Common myeloid progenitor, CD34-positive (primary cell): ENCODE results near the gene CLPTM1.
A peak's percentile ranks its signal among the peaks of the same experiment; 100 is the strongest.

Source experiments
- CTCF ChIA-PET: fragments of 350-600 bp; sonication (Branson Sonifier 250); formaldehyde crosslinking; loops from one replicate; lab custom pipeline; 2021; ENCODE audit warnings: antibody characterized with exemption; lab: Charles Lee
- POLR2A ChIA-PET: fragments of 350-600 bp; sonication (Branson Sonifier 250); formaldehyde crosslinking; loops from one replicate; lab custom pipeline; 2021; ENCODE audit warnings: antibody characterized with exemption; lab: Charles Lee
- DNase-seq, 3 donors: peaks; one replicate each; pipeline versions ENCODE4 v3.0.0 to v3.0.0-alpha.2; 2013
- H3K27ac ChIP-seq, 2 experiments: 1 replicate in 1 of 2; 2 replicates in 1 of 2; pipeline ENCODE4 v1.7.0; 2013; ENCODE audit warnings: inconsistent platforms in 2 of 2, low read length in 2 of 2, mild to moderate bottlenecking in 2 of 2, low read depth in 1 of 2, moderate library complexity in 1 of 2; ENCODE audit not compliant: severe bottlenecking in 2 of 2, insufficient read depth in 1 of 2, poor library complexity in 1 of 2
- H3K27me3 ChIP-seq, 5 experiments: replicated peaks in 2 of 5; 1 replicate in 3 of 5; 2 replicates in 2 of 5; pipeline versions ENCODE4 v1.6.1 to v1.7.0; 2013; ENCODE audit warnings: low read length in 4 of 5, mild to moderate bottlenecking in 2 of 5, moderate library complexity in 2 of 5, inconsistent platforms in 1 of 5; ENCODE audit not compliant: insufficient read depth in 5 of 5, control insufficient read depth in 4 of 5
- H3K36me3 ChIP-seq, 4 experiments: 1 replicate in 2 of 4; 2 replicates in 2 of 4; pipeline versions ENCODE4 v1.6.1 to v1.7.0; 2013; ENCODE audit warnings: low read length in 3 of 4, control low read depth in 1 of 4, mild to moderate bottlenecking in 1 of 4; ENCODE audit not compliant: control insufficient read depth in 4 of 4, insufficient read depth in 4 of 4
- H3K4me1 ChIP-seq, 4 experiments: 1 replicate in 3 of 4; 2 replicates in 1 of 4; pipeline versions ENCODE4 v1.6.1 to v1.7.1; 2013; ENCODE audit warnings: low read length in 3 of 4, mild to moderate bottlenecking in 3 of 4, control low read depth in 1 of 4, inconsistent platforms in 1 of 4, moderate library complexity in 1 of 4; ENCODE audit not compliant: control insufficient read depth in 4 of 4, insufficient read depth in 4 of 4; ENCODE audit errors: control extremely low read depth in 1 of 4
- H3K4me3 ChIP-seq, 7 experiments: 1 replicate in 4 of 7; 2 replicates in 3 of 7; pipeline versions ENCODE4 v1.5.1 to v1.7.0; 2013; ENCODE audit warnings: mild to moderate bottlenecking in 7 of 7, low read length in 6 of 7, moderate library complexity in 6 of 7, inconsistent platforms in 2 of 7, low read depth in 2 of 7, control low read depth in 1 of 7; ENCODE audit not compliant: insufficient read depth in 4 of 7, control insufficient read depth in 1 of 7; ENCODE audit errors: extremely low read depth in 1 of 7
- H3K9me3 ChIP-seq, 5 experiments: 1 replicate in 4 of 5; 2 replicates in 1 of 5; pipeline versions ENCODE4 v1.6.1 to v1.7.1; 2013; ENCODE audit warnings: low read length in 4 of 5, mild to moderate bottlenecking in 2 of 5, inconsistent platforms in 1 of 5, low read depth in 1 of 5, moderate library complexity in 1 of 5; ENCODE audit not compliant: control insufficient read depth in 4 of 5, insufficient read depth in 2 of 5; ENCODE audit errors: control extremely low read depth in 1 of 5
- WGBS: methylation state at CpG from one replicate; pipeline ENCODE4 v1.1.5; 2013; ENCODE audit not compliant: insufficient coverage; 5-methylcytosine and 5-hydroxymethylcytosine counted together

The CLPTM1 gene

GRCh38 chr19:44947041-44947581 lies 8.1 kb upstream of the CLPTM1 start:
- no peak for DNase-seq
- no peak overlapping the region for H3K4me3 ChIP-seq
- CTCF ChIA-PET, result no interaction called here
- no peaks in the 10 kb centered on the region for H3K27me3 ChIP-seq
- H3K9me3 ChIP-seq, result no peaks in the 10 kb centered on the region
- no peak overlapping the region for H3K27ac ChIP-seq
- H3K4me1 ChIP-seq, result peaks cover 0 to 12% (median 6%) of the 10 kb centered on the region in 4 experiments
- peaks cover 0 to 12% (median 0%) of the 10 kb centered on the region in 4 experiments for H3K36me3 ChIP-seq
- POLR2A ChIA-PET, result no interaction called here
- 88% methylated on average over 12 of the region's 13 CpGs for WGBS

- Histone ChIP-seq H3K27ac (no peak overlapping the region), H3K9me3 (no peaks in the 10 kb centered on the region), H3K27me3 (no peaks in the 10 kb centered on the region), H3K36me3 (peaks cover 0 to 12% (median 0%) of the 10 kb centered on the region in 4 experiments), H3K4me1 (peaks cover 0 to 12% (median 6%) of the 10 kb centered on the region in 4 experiments), H3K4me3 (no peak overlapping the region)
- no peak for DNase-seq
- ChIA-PET POLR2A (no interaction called here), CTCF (interaction anchor here (0.7 to 10.4 kb wide), 2 partner anchors 39 to 45 kb away, joined by 4 to 102 read pairs; partner anchors contain the start of gene APOE)
- WGBS, result 60% methylated on average over 1 of the region's 5 CpGs
These were observed 6.9 kb upstream of the CLPTM1 start for GRCh38 chr19:44948237-44948636.

GRCh38 chr19:44948763-44949374 lies 6.3 kb upstream of the CLPTM1 start:
- Histone ChIP-seq H3K36me3 (peaks cover 0 to 12% (median 0%) of the 10 kb centered on the region in 4 experiments), H3K27me3 (no peaks in the 10 kb centered on the region), H3K4me1 (peaks cover 0 to 12% (median 4%) of the 10 kb centered on the region in 4 experiments), H3K27ac (no peak overlapping the region), H3K4me3 (no peak overlapping the region), H3K9me3 (no peaks in the 10 kb centered on the region)
- ChIA-PET POLR2A (no interaction called here), CTCF (interaction anchor here (2.2 to 10.4 kb wide), 3 partner anchors 37 to 54 kb away, joined by 7 to 102 read pairs (median 72); partner anchors contain the start of genes APOC1 and APOE)
- 97% methylated on average over 5 of the region's 5 CpGs for WGBS
- no peak for DNase-seq

GRCh38 chr19:44949550-44949949 lies 5.6 kb upstream of the CLPTM1 start:
- H3K27me3 ChIP-seq, result no peaks in the 10 kb centered on the region
- H3K4me1 ChIP-seq, result peaks cover 5 to 11% (median 8%) of the 10 kb centered on the region in 4 experiments
- ChIA-PET CTCF (interaction anchor here (2.2 to 10.4 kb wide), 3 partner anchors 37 to 55 kb away, joined by 7 to 102 read pairs (median 72); partner anchors contain the start of genes APOC1 and APOE), POLR2A (no interaction called here)
- 87% methylated on average over 3 of the region's 9 CpGs for WGBS
- no peak for DNase-seq
- no peaks in the 10 kb centered on the region for H3K9me3 ChIP-seq
- no peak overlapping the region for H3K27ac ChIP-seq
- H3K36me3 ChIP-seq, result peaks cover 0 to 12% (median 0%) of the 10 kb centered on the region in 4 experiments
- H3K4me3 ChIP-seq, result no peak overlapping the region

- Histone ChIP-seq H3K9me3 (no peaks in the 10 kb centered on the region), H3K36me3 (peaks cover 0 to 12% (median 0%) of the 10 kb centered on the region in 4 experiments), H3K4me1 (peaks cover 12 to 21% (median 18%) of the 10 kb centered on the region in 4 experiments), H3K27me3 (no peaks in the 10 kb centered on the region), H3K4me3 (no peak overlapping the region), H3K27ac (no peak overlapping the region)
- ChIA-PET CTCF (interaction anchor here (0.8 to 10.4 kb wide), 14 partner anchors 9 to 262 kb away, joined by 3 to 102 read pairs (median 5); partner anchors contain the start of genes APOC1 and APOE), POLR2A (no interaction called here)
- 85% methylated on average over 9 of the region's 13 CpGs for WGBS
- DNase-seq, result peak; percentile 81 to 90 (median 85)
These were observed 3.7 kb upstream of the CLPTM1 start for GRCh38 chr19:44951179-44952159.

GRCh38 chr19:44954278-44954648 lies 917 bp upstream of the CLPTM1 start:
- Histone ChIP-seq H3K4me1 (peaks cover 14 to 36% (median 30%) of the 10 kb centered on the region in 4 experiments), H3K27ac (peak overlapping the region; percentile 91 to 95), H3K36me3 (peaks cover 0 to 12% (median 3%) of the 10 kb centered on the region in 4 experiments), H3K9me3 (no peaks in the 10 kb centered on the region), H3K4me3 (peak overlapping the region; percentile 72 to 100 (median 97)), H3K27me3 (no peaks in the 10 kb centered on the region)
- WGBS, result 23% methylated on average over 6 of the region's 13 CpGs
- ChIA-PET POLR2A (interaction anchor here (0.6 kb wide), 1 partner anchor 138 kb away, joined by 5 read pairs; no protein-coding TSS in a partner anchor), CTCF (interaction anchor here (1.0 to 10.4 kb wide), 6 partner anchors 8 to 231 kb away, joined by 3 to 102 read pairs (median 4); partner anchors contain the start of genes APOC1, APOC2 and APOE)
- no peak for DNase-seq
